Fibroblast of skin of right quadriceps (primary cell): ENCODE measurements around the gene MEGF8.

Experiments
- DNase-seq: peaks from one replicate; pipeline ENCODE4 v3.0.0-alpha.2; 2013

MEGF8 gene

GRCh38 chr19:42360787-42361544 lies 35.5 kb downstream of the MEGF8 start:
- DNase-seq = no peak

GRCh38 chr19:42361545-42361910 lies 36.1 kb downstream of the MEGF8 start:
- no peak for DNase-seq

GRCh38 chr19:42362342-42362741 lies 36.9 kb downstream of the MEGF8 start:
- DNase-seq = no peak

- DNase-seq = no peak
These were observed 37.5 kb downstream of the MEGF8 start for GRCh38 chr19:42362891-42363440.

- no peak for DNase-seq
These were observed 38.3 kb downstream of the MEGF8 start for GRCh38 chr19:42363614-42364346.

- DNase-seq = no peak
These were observed 41.2 kb downstream of the MEGF8 start for GRCh38 chr19:42366673-42367072.

GRCh38 chr19:42367929-42368328 lies 42.5 kb downstream of the MEGF8 start:
- DNase-seq = no peak

- DNase-seq = no peak
These were observed 42.9 kb downstream of the MEGF8 start for GRCh38 chr19:42368360-42368759.

GRCh38 chr19:42368765-42369164 lies 43.3 kb downstream of the MEGF8 start:
- no peak for DNase-seq

- DNase-seq = no peak
These were observed 44.1 kb downstream of the MEGF8 start for GRCh38 chr19:42369433-42370067.

GRCh38 chr19:42370068-42370520 lies 44.7 kb downstream of the MEGF8 start:
- no peak for DNase-seq

GRCh38 chr19:42370626-42371175 lies 45.3 kb downstream of the MEGF8 start:
- no peak for DNase-seq

GRCh38 chr19:42374826-42375376 lies 49.5 kb downstream of the MEGF8 start:
- no peak for DNase-seq

- DNase-seq = no peak
These were observed 50.2 kb downstream of the MEGF8 start for GRCh38 chr19:42375415-42376176.

- no peak for DNase-seq
These were observed 50.7 kb downstream of the MEGF8 start for GRCh38 chr19:42376177-42376555.

GRCh38 chr19:42378225-42379215 lies 53.1 kb downstream of the MEGF8 start:
- no peak for DNase-seq

GRCh38 chr19:42380155-42380554 lies 54.7 kb downstream of the MEGF8 start:
- no peak for DNase-seq

- DNase-seq = peak; percentile 40
These were observed 61.7 kb downstream of the MEGF8 start for GRCh38 chr19:42386974-42387707.

- DNase-seq = no peak
These were observed 63.5 kb downstream of the MEGF8 start for GRCh38 chr19:42388851-42389489.

- no peak for DNase-seq
These were observed 64.5 kb downstream of the MEGF8 start, which contains the start of gene CNFN for GRCh38 chr19:42389899-42390298. Gene CNFN (minus strand): TSS chr19:42390297. CDS start chr19:42389037, 1,260 bp downstream.
